SU-DHL-6 (cell line): Measurements from ENCODE around the gene FAM217A.

Source experiments
- CTCF ChIP-seq: fragments of 200-600 bp; sonication (generic); IDR thresholded peaks from one replicate; pipeline ENCODE4 v1.5.1; 2017; ENCODE audit warnings: antibody characterized with exemption, mild to moderate bottlenecking, low read length, moderate library complexity; ENCODE audit not compliant: insufficient read depth, poor library complexity, severe bottlenecking
- EZH2phosphoT487 ChIP-seq: fragments of 200-600 bp; sonication (generic), shearing (Covaris generic); conservative IDR thresholded peaks from 2 replicates; pipeline ENCODE4 v1.6.1; 2018; ENCODE audit warnings: mild to moderate bottlenecking, antibody characterized with exemption, low read length, moderate library complexity, mixed read lengths

- TF ChIP-seq CTCF (no peak), EZH2phosphoT487 (no peak)
These were observed 53.3 kb downstream of the FAM217A start for GRCh38 chr6:4025681-4026080.
